Sigmoid colon (tissue), 4 donors: ENCODE data around the gene AMIGO2.

Source experiments
- CTCF ChIP-seq, 4 experiments: fragments of 450-650 bp in 3 of 4; fragments of 200-600 bp in 1 of 4; IDR thresholded peaks; one replicate each; pipeline ENCODE4 v1.5.1; 2016 to 2019; ENCODE audit warnings: antibody characterized with exemption in 4 of 4, mild to moderate bottlenecking in 3 of 4, moderate library complexity in 2 of 4
- POLR2AphosphoS5 ChIP-seq, 4 donors: sonication (generic); formaldehyde crosslinking; IDR thresholded peaks; one replicate each; pipeline ENCODE4 v1.6.1; 2017; ENCODE audit warnings: antibody characterized with exemption in 4 of 4

DNA sequence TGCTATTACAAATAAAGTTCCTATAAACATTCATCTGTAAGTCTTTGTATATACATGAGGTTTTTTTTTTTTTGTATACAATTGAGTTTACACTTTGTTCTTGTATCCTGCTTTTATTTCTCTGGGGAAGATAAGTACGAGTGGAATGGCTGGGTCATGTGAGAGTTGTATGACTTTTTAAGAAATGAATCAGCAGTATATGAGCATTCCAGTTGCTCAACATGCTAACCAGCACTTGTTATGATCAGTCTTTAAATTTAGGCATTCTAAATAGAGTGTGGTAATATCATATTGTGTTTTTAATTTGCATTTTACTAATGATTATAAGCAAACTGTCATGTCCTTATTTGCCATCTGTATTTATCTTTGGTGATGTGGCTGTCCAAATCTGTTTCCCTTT lies 44.7 kb upstream of the AMIGO2 start:
- no peak for TF ChIP-seq POLR2AphosphoS5 (IDR thresholded peaks at IDR 0.05)
- no peak for TF ChIP-seq CTCF (IDR thresholded peaks at IDR 0.05)
